HL-60 (cell line): ENCODE results near the gene CCNB3.

Experiments used
- DNase-seq, 2 experiments: peaks; one replicate each; pipeline ENCODE4 v3.0.0-alpha.2; 2010 to 2020; ENCODE audit warnings: low read depth in 1 of 2, low spot score in 1 of 2
- H3K27ac ChIP-seq: fragments of 250-450 bp; sonication (Bioruptor Pico); replicated peaks from 2 replicates; pipeline ENCODE4 v1.5.1; 2020; ENCODE audit warnings: mild to moderate bottlenecking, moderate library complexity
- H3K27me3 ChIP-seq: fragments of 250-450 bp; sonication (Bioruptor Pico); 2 replicates; pipeline ENCODE4 v1.5.1; 2021; ENCODE audit warnings: mild to moderate bottlenecking, moderate library complexity; ENCODE audit not compliant: insufficient read depth, poor library complexity, severe bottlenecking
- H3K4me3 ChIP-seq: replicated peaks from 2 replicates; pipeline ENCODE4 v1.5.1; 2011; ENCODE audit warnings: mild to moderate bottlenecking, control low read depth, low read length; ENCODE audit not compliant: insufficient read depth
- CTCF ChIP-seq: IDR thresholded peaks from one replicate; pipeline ENCODE4 v1.5.1; 2011; ENCODE audit warnings: low read length, control low read depth, inconsistent platforms; ENCODE audit not compliant: insufficient read depth
- GABPA ChIP-seq: IDR thresholded peaks from 2 replicates; pipeline ENCODE4 v1.6.1; 2012; ENCODE audit warnings: low read depth
- POLR2AphosphoS5 ChIP-seq: IDR thresholded peaks from 2 replicates; pipeline ENCODE4 v1.6.1; 2012; ENCODE audit warnings: low read depth
- REST ChIP-seq: IDR thresholded peaks from 2 replicates; pipeline ENCODE4 v1.6.1; 2012; ENCODE audit warnings: low read depth; ENCODE audit not compliant: insufficient replicate concordance
- SPI1 ChIP-seq: IDR thresholded peaks from 2 replicates; pipeline ENCODE4 v1.6.1; 2012; ENCODE audit warnings: low read depth, mild to moderate bottlenecking, borderline replicate concordance

The CCNB3 gene

GRCh38 chrX:50161127-50161526 lies 43.4 kb upstream of the CCNB3 start:
- no peak overlapping the region for H3K4me3 ChIP-seq
- no peaks in the 10 kb centered on the region for H3K27me3 ChIP-seq
- TF ChIP-seq POLR2AphosphoS5 (no peak), CTCF (no peak), GABPA (no peak), SPI1 (no peak), REST (no peak)
- H3K27ac ChIP-seq = no peak overlapping the region
- DNase-seq = no peak

- Histone ChIP-seq H3K27me3 (no peaks in the 10 kb centered on the region), H3K27ac (no peak overlapping the region), H3K4me3 (no peak overlapping the region)
- DNase-seq = no peak
- no peak for TF ChIP-seq POLR2AphosphoS5
Measured at GRCh38 chrX:50165727-50166126, 38.8 kb upstream of the CCNB3 start.

- TF ChIP-seq SPI1 (no peak), REST (no peak), GABPA (no peak), POLR2AphosphoS5 (no peak), CTCF (no peak)
- no peak overlapping the region for H3K27ac ChIP-seq
- DNase-seq = no peak
Measured at GRCh38 chrX:50167366-50167765, 37.2 kb upstream of the CCNB3 start.

DNA sequence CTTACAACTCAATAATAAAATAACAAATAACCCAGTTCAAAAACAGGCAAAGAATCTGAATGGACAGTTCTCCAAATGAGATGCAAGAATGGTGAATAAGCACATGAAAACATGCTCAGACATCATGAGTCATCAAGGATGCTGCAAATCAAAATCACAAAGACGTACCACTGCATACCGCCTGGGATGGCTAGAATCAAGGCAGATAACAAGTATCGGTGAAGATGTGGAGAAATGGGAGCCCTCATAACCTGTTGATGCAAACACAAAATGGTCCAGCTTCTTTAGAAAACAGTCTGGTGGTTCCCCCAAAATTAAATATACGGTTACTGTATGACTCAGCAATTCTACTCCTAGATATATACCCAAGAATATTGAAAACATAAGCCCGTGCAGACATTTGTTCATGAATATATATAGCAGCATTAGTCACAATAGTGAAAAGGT lies 36.3 kb upstream of the CCNB3 start:
- H3K27ac ChIP-seq = no peak overlapping the region
- H3K27me3 ChIP-seq = no peaks in the 10 kb centered on the region
- no peak overlapping the region for H3K4me3 ChIP-seq
- no peak for TF ChIP-seq CTCF
- no peak for TF ChIP-seq POLR2AphosphoS5
- TF ChIP-seq GABPA = no peak
- no peak for TF ChIP-seq SPI1
- no peak for TF ChIP-seq REST
- DNase-seq = no peak

More at GRCh38 chrX:50167366-50167765, 37.2 kb upstream of the CCNB3 start:
- Histone ChIP-seq H3K27me3 (no peaks in the 10 kb centered on the region), H3K4me3 (no peak overlapping the region)
